HUES6 (cell line): ENCODE data around the gene MDC1.
"Not testable (repeated sequence)": the region's sequence is repeated elsewhere in the genome, so short reads cannot be mapped to it uniquely, and the experiment has no call there.

Experiments
- H3K27ac ChIP-seq: 2 replicates; pipeline ENCODE4 v1.7.0; 2013; ENCODE audit warnings: low read depth, mild to moderate bottlenecking, low read length, inconsistent platforms
- H3K27me3 ChIP-seq: 2 replicates; pipeline ENCODE4 v1.6.1; 2013; ENCODE audit warnings: low read length; ENCODE audit not compliant: control insufficient read depth, insufficient read depth
- H3K36me3 ChIP-seq: 2 replicates; pipeline ENCODE4 v1.6.1; 2013; ENCODE audit warnings: low read length; ENCODE audit not compliant: control insufficient read depth, insufficient read depth
- H3K4me1 ChIP-seq: 2 replicates; pipeline ENCODE4 v1.6.1; 2013; ENCODE audit warnings: low read length; ENCODE audit not compliant: control insufficient read depth, insufficient read depth
- H3K4me3 ChIP-seq: 2 replicates; pipeline ENCODE4 v1.5.1; 2013; ENCODE audit warnings: low read depth, low read length
- H3K9ac ChIP-seq: one replicate; pipeline ENCODE4 v1.6.1; 2013; ENCODE audit warnings: mild to moderate bottlenecking, low read length
- H3K9me3 ChIP-seq: 2 replicates; pipeline ENCODE4 v1.6.1; 2013; ENCODE audit warnings: low read depth, low read length; ENCODE audit not compliant: control insufficient read depth, insufficient read depth

MDC1 gene, protein sequence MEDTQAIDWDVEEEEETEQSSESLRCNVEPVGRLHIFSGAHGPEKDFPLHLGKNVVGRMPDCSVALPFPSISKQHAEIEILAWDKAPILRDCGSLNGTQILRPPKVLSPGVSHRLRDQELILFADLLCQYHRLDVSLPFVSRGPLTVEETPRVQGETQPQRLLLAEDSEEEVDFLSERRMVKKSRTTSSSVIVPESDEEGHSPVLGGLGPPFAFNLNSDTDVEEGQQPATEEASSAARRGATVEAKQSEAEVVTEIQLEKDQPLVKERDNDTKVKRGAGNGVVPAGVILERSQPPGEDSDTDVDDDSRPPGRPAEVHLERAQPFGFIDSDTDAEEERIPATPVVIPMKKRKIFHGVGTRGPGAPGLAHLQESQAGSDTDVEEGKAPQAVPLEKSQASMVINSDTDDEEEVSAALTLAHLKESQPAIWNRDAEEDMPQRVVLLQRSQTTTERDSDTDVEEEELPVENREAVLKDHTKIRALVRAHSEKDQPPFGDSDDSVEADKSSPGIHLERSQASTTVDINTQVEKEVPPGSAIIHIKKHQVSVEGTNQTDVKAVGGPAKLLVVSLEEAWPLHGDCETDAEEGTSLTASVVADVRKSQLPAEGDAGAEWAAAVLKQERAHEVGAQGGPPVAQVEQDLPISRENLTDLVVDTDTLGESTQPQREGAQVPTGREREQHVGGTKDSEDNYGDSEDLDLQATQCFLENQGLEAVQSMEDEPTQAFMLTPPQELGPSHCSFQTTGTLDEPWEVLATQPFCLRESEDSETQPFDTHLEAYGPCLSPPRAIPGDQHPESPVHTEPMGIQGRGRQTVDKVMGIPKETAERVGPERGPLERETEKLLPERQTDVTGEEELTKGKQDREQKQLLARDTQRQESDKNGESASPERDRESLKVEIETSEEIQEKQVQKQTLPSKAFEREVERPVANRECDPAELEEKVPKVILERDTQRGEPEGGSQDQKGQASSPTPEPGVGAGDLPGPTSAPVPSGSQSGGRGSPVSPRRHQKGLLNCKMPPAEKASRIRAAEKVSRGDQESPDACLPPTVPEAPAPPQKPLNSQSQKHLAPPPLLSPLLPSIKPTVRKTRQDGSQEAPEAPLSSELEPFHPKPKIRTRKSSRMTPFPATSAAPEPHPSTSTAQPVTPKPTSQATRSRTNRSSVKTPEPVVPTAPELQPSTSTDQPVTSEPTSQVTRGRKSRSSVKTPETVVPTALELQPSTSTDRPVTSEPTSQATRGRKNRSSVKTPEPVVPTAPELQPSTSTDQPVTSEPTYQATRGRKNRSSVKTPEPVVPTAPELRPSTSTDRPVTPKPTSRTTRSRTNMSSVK (N-terminal part only)

GRCh38 chr6:30717129-30717844, at the start of gene MDC1:
TSS of gene MDC1 (minus strand) at chr6:30717281. CDS start at chr6:30715175, 2,106 bp downstream.
- no peaks in the 10 kb centered on the region for H3K27me3 ChIP-seq
- peak within 1 kb of the TSS; percentile 97 for H3K9ac ChIP-seq
- no peaks in the 10 kb centered on the region for H3K9me3 ChIP-seq
- peak within 1 kb of the TSS; percentile 89 for H3K4me3 ChIP-seq
- peaks cover 12% of the 10 kb centered on the region for H3K4me1 ChIP-seq
- H3K27ac ChIP-seq = peak within 1 kb of the TSS; percentile 88; the same call in 1 of the 2 replicates
- peaks cover 40% of the 10 kb centered on the region for H3K36me3 ChIP-seq

- H3K27ac ChIP-seq = peak overlapping the region; percentile 72; the same call in 1 of the 2 replicates
- H3K9ac ChIP-seq = peak overlapping the region; percentile 39
- H3K9me3 ChIP-seq = no peaks in the 10 kb centered on the region
- H3K27me3 ChIP-seq = no peaks in the 10 kb centered on the region
- H3K4me1 ChIP-seq = peaks cover 61% of the 10 kb centered on the region
- no peaks in the 10 kb centered on the region for H3K36me3 ChIP-seq
- no peak overlapping the region for H3K4me3 ChIP-seq
Measured at GRCh38 chr6:30766461-30767157, 49.5 kb upstream of the MDC1 start.

- Histone ChIP-seq H3K9ac (peak overlapping the region; percentile 70), H3K27ac (peak overlapping the region; percentile 36; the same call in 1 of the 2 replicates), H3K4me1 (peaks cover 64% of the 10 kb centered on the region)
- not testable (repeated sequence) for H3K9me3 ChIP-seq, H3K4me3 ChIP-seq, H3K36me3 ChIP-seq, H3K27me3 ChIP-seq
Measured at GRCh38 chr6:30765495-30765894, 48.4 kb upstream of the MDC1 start.

DNA sequence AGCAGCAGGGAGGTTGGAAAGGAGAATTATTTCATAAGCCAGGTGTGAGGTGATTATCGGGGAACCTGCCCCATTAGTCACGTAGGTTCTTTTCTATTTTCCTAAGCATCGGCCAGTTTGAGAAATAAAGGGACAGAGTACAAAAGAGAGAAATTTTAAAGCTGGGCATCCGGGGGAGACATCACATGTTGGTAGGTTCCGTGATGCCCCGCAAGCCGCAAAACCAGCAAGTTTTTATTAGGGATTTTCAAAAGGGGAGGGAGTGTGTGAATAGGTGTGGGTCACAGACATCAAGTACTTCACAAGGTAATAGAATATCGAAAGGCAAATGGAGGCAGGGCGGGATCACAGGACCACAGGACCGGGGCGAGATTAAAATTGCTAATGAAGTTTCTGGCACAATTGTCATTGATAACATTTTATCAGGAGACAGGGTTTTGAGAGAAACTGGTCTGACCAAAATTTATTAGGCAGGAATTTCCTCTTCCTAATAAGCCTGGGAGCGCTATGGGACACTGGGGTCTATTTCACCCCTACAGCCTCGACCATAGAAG, 47.5 kb upstream of the MDC1 start:
- H3K36me3 ChIP-seq, H3K9me3 ChIP-seq, H3K27me3 ChIP-seq: not testable (repeated sequence)
- H3K9ac ChIP-seq = peak overlapping the region; percentile 85
- peak overlapping the region; percentile 89; the same call in 1 of the 2 replicates for H3K27ac ChIP-seq
- H3K4me3 ChIP-seq = peak overlapping the region; percentile 34; the same call in 1 of the 2 replicates
- peaks cover 55% of the 10 kb centered on the region for H3K4me1 ChIP-seq

GRCh38 chr6:30763618-30764489, 46.8 kb upstream of the MDC1 start:
- H3K27me3 ChIP-seq = no peaks in the 10 kb centered on the region
- no peaks in the 10 kb centered on the region for H3K36me3 ChIP-seq
- peak overlapping the region; percentile 85 for H3K9ac ChIP-seq
- H3K27ac ChIP-seq = peak overlapping the region; percentile 89; the same call in 1 of the 2 replicates
- no peaks in the 10 kb centered on the region for H3K9me3 ChIP-seq
- H3K4me1 ChIP-seq = peaks cover 54% of the 10 kb centered on the region
- H3K4me3 ChIP-seq = peak overlapping the region; percentile 34; the same call in 1 of the 2 replicates

GRCh38 chr6:30763155-30763617, 46.1 kb upstream of the MDC1 start:
- peaks cover 48% of the 10 kb centered on the region for H3K4me1 ChIP-seq
- no peaks in the 10 kb centered on the region for H3K36me3 ChIP-seq
- peak overlapping the region; percentile 85 for H3K9ac ChIP-seq
- no peaks in the 10 kb centered on the region for H3K9me3 ChIP-seq
- no peaks in the 10 kb centered on the region for H3K27me3 ChIP-seq
- peak overlapping the region; percentile 89; the same call in 1 of the 2 replicates for H3K27ac ChIP-seq
- peak overlapping the region; percentile 34; the same call in 1 of the 2 replicates for H3K4me3 ChIP-seq

DNA sequence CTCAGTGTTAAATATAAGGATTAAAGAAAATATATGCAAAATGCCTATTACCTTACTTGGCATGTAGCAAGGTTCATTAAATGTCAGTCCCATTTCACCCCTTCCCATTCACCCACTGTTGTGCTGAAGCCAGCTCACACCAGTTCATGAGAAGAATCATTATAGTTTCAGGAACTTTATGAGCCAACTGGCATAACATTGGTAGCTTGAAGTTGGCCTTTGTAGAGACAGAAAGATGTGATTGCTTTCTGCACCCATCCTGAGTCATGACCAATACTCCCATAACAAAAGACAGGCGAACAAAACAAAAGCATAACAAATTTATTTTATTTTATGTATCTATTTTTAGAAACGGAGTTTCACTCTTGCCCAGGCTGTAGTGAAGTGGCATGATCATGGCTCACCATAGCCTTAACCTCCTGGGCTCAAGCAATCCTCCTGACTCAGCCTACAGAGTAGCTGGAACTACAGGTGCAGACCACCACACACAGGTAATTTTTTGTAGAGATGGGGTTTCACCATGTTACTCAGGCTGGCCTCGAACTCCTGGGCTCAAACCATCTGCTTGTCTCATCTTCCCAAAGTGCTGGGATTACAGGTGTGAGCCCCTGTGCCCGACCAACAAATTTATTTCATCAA, 44.8 kb upstream of the MDC1 start:
- Histone ChIP-seq H3K9ac (no peak overlapping the region), H3K4me1 (peaks cover 39% of the 10 kb centered on the region), H3K27ac (no peak overlapping the region), H3K4me3 (no peak overlapping the region), H3K36me3 (no peaks in the 10 kb centered on the region), H3K27me3 (no peaks in the 10 kb centered on the region), H3K9me3 (no peaks in the 10 kb centered on the region)

DNA sequence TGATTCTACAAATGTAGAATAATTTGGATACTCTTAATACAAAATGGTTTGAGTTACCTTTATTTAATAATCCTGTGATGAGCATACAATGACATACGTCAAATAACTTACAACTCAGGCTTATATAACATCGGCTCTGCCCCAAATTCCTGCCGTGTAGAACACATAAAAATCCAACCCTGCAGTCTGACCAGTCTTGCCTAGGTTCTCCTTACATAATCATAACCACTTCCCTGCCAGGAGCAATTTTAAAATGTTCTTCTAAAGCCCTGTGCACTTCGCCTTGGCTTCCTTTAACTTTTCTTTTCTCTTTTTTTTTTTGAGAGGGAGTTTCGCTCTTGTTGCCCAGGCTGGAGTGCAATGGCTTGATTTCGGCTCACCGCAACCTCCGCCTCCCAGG, 43.5 kb upstream of the MDC1 start:
- Histone ChIP-seq H3K9me3 (no peaks in the 10 kb centered on the region), H3K4me1 (peaks cover 29% of the 10 kb centered on the region), H3K4me3 (no peak overlapping the region), H3K27ac (no peak overlapping the region), H3K27me3 (no peaks in the 10 kb centered on the region), H3K9ac (no peak overlapping the region), H3K36me3 (no peaks in the 10 kb centered on the region)
